ENCODE data around the gene SLC12A8.

DNA sequence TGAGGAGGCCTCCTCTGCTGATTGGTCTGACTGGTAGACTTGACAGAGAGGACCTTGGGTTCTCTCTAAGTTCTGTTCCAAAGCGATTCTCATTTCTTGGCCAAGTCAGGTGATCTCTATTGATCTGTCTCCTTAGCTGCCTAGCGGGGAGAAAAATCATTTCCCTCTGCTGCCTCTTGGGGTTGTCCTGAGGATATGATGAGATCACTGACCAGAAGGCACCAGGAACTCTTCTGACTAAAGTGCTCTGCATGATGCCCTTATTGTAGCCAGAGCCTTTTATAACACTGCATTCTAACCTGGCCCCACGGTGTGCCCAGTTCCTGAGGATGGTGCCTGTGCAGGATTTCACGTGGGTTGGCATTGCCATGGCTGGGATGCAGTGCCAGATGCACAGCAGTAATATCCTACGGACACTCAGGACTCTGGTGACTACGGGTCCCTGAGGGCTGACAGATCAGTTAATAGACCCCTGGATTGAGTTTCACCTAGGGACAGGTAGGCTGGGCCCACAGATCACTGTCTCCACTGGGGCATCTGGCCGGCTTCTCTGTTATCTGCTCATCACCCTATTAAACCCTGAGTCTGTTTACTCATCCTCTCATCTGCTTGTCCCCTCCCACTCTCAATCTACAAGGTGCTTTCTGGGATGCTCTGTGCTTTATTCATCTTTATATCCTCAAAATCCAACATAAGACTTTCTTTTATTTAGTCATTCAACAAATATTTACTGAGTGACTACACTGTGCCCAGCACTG lies 152.9 kb downstream of the SLC12A8 start:
- TF ChIP-seq, protein P1, sequence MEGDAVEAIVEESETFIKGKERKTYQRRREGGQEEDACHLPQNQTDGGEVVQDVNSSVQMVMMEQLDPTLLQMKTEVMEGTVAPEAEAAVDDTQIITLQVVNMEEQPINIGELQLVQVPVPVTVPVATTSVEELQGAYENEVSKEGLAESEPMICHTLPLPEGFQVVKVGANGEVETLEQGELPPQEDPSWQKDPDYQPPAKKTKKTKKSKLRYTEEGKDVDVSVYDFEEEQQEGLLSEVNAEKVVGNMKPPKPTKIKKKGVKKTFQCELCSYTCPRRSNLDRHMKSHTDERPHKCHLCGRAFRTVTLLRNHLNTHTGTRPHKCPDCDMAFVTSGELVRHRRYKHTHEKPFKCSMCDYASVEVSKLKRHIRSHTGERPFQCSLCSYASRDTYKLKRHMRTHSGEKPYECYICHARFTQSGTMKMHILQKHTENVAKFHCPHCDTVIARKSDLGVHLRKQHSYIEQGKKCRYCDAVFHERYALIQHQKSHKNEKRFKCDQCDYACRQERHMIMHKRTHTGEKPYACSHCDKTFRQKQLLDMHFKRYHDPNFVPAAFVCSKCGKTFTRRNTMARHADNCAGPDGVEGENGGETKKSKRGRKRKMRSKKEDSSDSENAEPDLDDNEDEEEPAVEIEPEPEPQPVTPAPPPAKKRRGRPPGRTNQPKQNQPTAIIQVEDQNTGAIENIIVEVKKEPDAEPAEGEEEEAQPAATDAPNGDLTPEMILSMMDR (IDR thresholded peaks at IDR 0.05): no peak
- no peak for TF ChIP-seq POLR2A (IDR thresholded peaks at IDR 0.05)
